WTC11 (cell line): ENCODE data around the gene LHX4. TPM values are rescaled to one million over a fixed set of nuclear protein-coding genes. Genes with fewer than 3 reads are reported as not detected.

Source experiments
- ATAC-seq: fragments of 200-7000 bp; cut with Tn5 transposase; 2 replicates; pipeline ENCODE4 v1.10.0; 2021; ENCODE audit warnings: mild to moderate bottlenecking, moderate library complexity
- CTCF ChIA-PET: fragments of 300-600 bp; sonication (Branson Sonifier 250); formaldehyde crosslinking; loops from one replicate; lab custom pipeline; 2021; ENCODE audit warnings: antibody characterized with exemption; lab: Charles Lee
- POLR2A ChIA-PET: fragments of 350-600 bp; sonication (Branson Sonifier 250); formaldehyde crosslinking; loops from one replicate; lab custom pipeline; 2021; ENCODE audit warnings: antibody characterized with exemption; lab: Charles Lee
- DNase-seq: peaks from one replicate; pipeline ENCODE4 v3.0.0; 2021; ENCODE audit warnings: low spot score
- H3K27ac Mint-ChIP-seq: 2 replicates; pipeline ENCODE4 v1.8.0; 2021; ENCODE audit warnings: mixed read lengths
- H3K27me3 Mint-ChIP-seq: 2 replicates; pipeline ENCODE4 v1.8.0; 2021; ENCODE audit warnings: low read depth, mild to moderate bottlenecking, moderate library complexity, mixed read lengths
- H3K36me3 Mint-ChIP-seq: 2 replicates; pipeline ENCODE4 v1.8.0; 2021; ENCODE audit warnings: mixed read lengths
- H3K4me1 Mint-ChIP-seq: 2 replicates; pipeline ENCODE4 v1.8.0; 2022; ENCODE audit warnings: mixed read lengths
- H3K4me3 Mint-ChIP-seq: 2 replicates; pipeline ENCODE4 v1.8.0; 2021; ENCODE audit warnings: mild to moderate bottlenecking, moderate library complexity, mixed read lengths
- H3K9me3 Mint-ChIP-seq: 2 replicates; pipeline ENCODE4 v1.8.0; 2021; ENCODE audit warnings: mixed read lengths
- ATF1 ChIP-seq: sonication (generic); formaldehyde crosslinking; IDR thresholded peaks from 2 replicates; pipeline ENCODE4 v1.8.1; 2023; ENCODE audit warnings: mild to moderate bottlenecking, moderate library complexity, missing genetic modification reagents
- CBFB ChIP-seq: sonication (generic); formaldehyde crosslinking; IDR thresholded peaks from 2 replicates; pipeline ENCODE4 v1.8.1; 2022; ENCODE audit warnings: mild to moderate bottlenecking, low read depth, missing genetic modification reagents
- CREB1 ChIP-seq: sonication (generic); formaldehyde crosslinking; IDR thresholded peaks from 2 replicates; pipeline ENCODE4 v1.8.0; 2023; ENCODE audit warnings: mild to moderate bottlenecking, missing genetic modification reagents
- ETV6 ChIP-seq: sonication (generic); formaldehyde crosslinking; IDR thresholded peaks from 2 replicates; pipeline ENCODE4 v1.8.1; 2022; ENCODE audit warnings: mild to moderate bottlenecking, missing genetic modification reagents
- GRHL2 ChIP-seq: fragments of 250-450 bp; sonication (Bioruptor Pico); IDR thresholded peaks from 2 replicates; pipeline ENCODE4 v1.8.0; 2022; ENCODE audit warnings: mild to moderate bottlenecking, moderate library complexity; ENCODE audit not compliant: insufficient replicate concordance, severe bottlenecking
- IRF2 ChIP-seq: sonication (generic); formaldehyde crosslinking; IDR thresholded peaks from 2 replicates; pipeline ENCODE4 v1.8.0; 2022; ENCODE audit warnings: low read depth, missing genetic modification reagents, borderline replicate concordance
- NR2C2 ChIP-seq: sonication (generic); formaldehyde crosslinking; IDR thresholded peaks from 2 replicates; pipeline ENCODE4 v1.8.0; 2022; ENCODE audit warnings: mild to moderate bottlenecking, missing genetic modification reagents
- OVOL2 ChIP-seq: fragments of 250-450 bp; sonication (Bioruptor Pico); IDR thresholded peaks from 2 replicates; pipeline ENCODE4 v1.9.0; 2021; ENCODE audit warnings: mild to moderate bottlenecking, borderline replicate concordance
- SOX15 ChIP-seq: fragments of 250-450 bp; sonication (Bioruptor Pico); IDR thresholded peaks from 2 replicates; pipeline ENCODE4 v1.9.0; 2021; ENCODE audit warnings: mild to moderate bottlenecking
- TCF7 ChIP-seq: sonication (generic); formaldehyde crosslinking; IDR thresholded peaks from 2 replicates; pipeline ENCODE4 v1.8.0; 2022; ENCODE audit warnings: mild to moderate bottlenecking, low read depth, missing genetic modification reagents, moderate library complexity
- TEAD1 ChIP-seq: sonication (generic); formaldehyde crosslinking; IDR thresholded peaks from 2 replicates; pipeline ENCODE4 v1.8.0; 2022; ENCODE audit warnings: mild to moderate bottlenecking, missing genetic modification reagents
- TEAD4 ChIP-seq: sonication (generic); formaldehyde crosslinking; IDR thresholded peaks from 2 replicates; pipeline ENCODE4 v1.8.0; 2022; ENCODE audit warnings: mild to moderate bottlenecking, missing genetic modification reagents
- TP53 ChIP-seq: sonication (generic); formaldehyde crosslinking; IDR thresholded peaks from 2 replicates; pipeline ENCODE4 v1.8.1; 2023; ENCODE audit warnings: mild to moderate bottlenecking, missing genetic modification reagents
- ZNF396 ChIP-seq: fragments of 250-450 bp; sonication (Bioruptor Pico); IDR thresholded peaks from 2 replicates; pipeline ENCODE4 v1.8.0; 2021; ENCODE audit warnings: mild to moderate bottlenecking, moderate library complexity, borderline replicate concordance
- ZNF416 ChIP-seq: fragments of 250-450 bp; sonication (Bioruptor Pico); IDR thresholded peaks from 2 replicates; pipeline ENCODE4 v1.9.0; 2021; ENCODE audit warnings: mild to moderate bottlenecking, inconsistent platforms
- ZNF671 ChIP-seq: fragments of 250-450 bp; sonication (Bioruptor Pico); IDR thresholded peaks from 2 replicates; pipeline ENCODE4 v1.8.0; 2021; ENCODE audit warnings: mild to moderate bottlenecking
- total RNA-seq: library from RNA; stranded (reverse); gene quantifications from 3 replicates; pipeline ENCODE4 v1.2.3, GENCODE V29; 2021
- TF ChIP-seq, protein P1 (sequence below): sonication (generic); formaldehyde crosslinking; IDR thresholded peaks from 2 replicates; pipeline ENCODE4 v1.8.0; 2022; ENCODE audit warnings: mild to moderate bottlenecking, missing genetic modification reagents
- TF ChIP-seq, protein P2 (sequence below): sonication (generic); formaldehyde crosslinking; IDR thresholded peaks from 2 replicates; pipeline ENCODE4 v1.8.0; 2022; ENCODE audit warnings: missing genetic modification reagents
- TF ChIP-seq, protein P3 (sequence below): fragments of 200-600 bp; IDR thresholded peaks from 2 replicates; pipeline ENCODE4 v1.8.0; 2022; ENCODE audit warnings: antibody characterized with exemption
- TF ChIP-seq, protein P4 (sequence below): fragments of 250-450 bp; sonication (Bioruptor Pico); IDR thresholded peaks from 2 replicates; pipeline ENCODE4 v1.8.0; 2021; ENCODE audit warnings: mild to moderate bottlenecking

Gene LHX4
- total RNA-seq, 1 experiment from 2014 or later: 19.2 TPM

DNA sequence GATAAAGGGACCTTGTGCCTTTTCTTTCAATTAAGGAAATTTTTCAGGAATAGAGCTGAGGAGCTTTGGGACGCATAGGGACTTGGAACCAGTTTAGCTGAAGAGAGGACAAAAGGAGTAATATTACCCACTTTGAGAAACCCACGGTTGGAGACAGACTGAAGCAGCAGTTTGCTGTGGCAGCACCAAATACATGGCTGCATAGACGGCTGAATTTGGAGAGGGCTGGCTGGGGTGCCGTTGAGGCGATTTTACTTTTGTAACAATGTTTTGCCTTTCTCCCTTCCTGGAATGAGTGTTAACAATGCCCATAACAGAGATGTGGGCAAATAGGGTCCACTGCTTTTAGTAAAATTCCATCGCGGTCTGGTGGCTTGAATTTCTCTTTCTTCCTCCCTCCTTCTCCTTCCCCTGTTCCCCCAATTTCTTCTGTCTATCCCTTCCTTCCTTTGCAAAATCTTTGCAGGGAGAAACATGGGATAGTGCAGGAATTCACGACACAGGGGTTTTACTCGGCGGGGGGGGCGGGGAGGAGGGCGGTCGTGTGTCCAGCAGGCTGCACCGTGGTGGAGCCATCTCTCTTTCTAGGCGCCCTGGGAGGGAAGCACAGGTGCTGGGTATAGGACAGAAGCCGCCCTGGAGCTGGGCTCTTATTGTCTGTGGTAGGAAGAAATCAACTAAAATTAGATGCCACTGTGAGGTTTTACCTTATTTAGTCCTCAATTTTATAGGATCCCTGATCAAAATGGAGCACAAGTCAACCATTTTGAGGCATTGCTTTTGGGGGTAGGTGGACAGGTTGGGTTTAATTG lies 6.8 kb downstream of the LHX4 start:
- DNase-seq: no peak
- no peak for ATAC-seq
- Mint-ChIP-seq H3K4me1 (peaks cover 87% of the 10 kb centered on the region), H3K27me3 (peaks cover 64% of the 10 kb centered on the region), H3K4me3 (peak overlapping the region; percentile 82)
- TF ChIP-seq IRF2 (CRISPR knock-in tag) (no peak), TEAD4 (CRISPR knock-in tag) (no peak)
- TF ChIP-seq, protein P1, sequence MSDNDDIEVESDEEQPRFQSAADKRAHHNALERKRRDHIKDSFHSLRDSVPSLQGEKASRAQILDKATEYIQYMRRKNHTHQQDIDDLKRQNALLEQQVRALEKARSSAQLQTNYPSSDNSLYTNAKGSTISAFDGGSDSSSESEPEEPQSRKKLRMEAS (CRISPR knock-in tag): 0 out of 2 replicates have a peak, but pooled peaks have one; percentile 14
- TF ChIP-seq, protein P2, sequence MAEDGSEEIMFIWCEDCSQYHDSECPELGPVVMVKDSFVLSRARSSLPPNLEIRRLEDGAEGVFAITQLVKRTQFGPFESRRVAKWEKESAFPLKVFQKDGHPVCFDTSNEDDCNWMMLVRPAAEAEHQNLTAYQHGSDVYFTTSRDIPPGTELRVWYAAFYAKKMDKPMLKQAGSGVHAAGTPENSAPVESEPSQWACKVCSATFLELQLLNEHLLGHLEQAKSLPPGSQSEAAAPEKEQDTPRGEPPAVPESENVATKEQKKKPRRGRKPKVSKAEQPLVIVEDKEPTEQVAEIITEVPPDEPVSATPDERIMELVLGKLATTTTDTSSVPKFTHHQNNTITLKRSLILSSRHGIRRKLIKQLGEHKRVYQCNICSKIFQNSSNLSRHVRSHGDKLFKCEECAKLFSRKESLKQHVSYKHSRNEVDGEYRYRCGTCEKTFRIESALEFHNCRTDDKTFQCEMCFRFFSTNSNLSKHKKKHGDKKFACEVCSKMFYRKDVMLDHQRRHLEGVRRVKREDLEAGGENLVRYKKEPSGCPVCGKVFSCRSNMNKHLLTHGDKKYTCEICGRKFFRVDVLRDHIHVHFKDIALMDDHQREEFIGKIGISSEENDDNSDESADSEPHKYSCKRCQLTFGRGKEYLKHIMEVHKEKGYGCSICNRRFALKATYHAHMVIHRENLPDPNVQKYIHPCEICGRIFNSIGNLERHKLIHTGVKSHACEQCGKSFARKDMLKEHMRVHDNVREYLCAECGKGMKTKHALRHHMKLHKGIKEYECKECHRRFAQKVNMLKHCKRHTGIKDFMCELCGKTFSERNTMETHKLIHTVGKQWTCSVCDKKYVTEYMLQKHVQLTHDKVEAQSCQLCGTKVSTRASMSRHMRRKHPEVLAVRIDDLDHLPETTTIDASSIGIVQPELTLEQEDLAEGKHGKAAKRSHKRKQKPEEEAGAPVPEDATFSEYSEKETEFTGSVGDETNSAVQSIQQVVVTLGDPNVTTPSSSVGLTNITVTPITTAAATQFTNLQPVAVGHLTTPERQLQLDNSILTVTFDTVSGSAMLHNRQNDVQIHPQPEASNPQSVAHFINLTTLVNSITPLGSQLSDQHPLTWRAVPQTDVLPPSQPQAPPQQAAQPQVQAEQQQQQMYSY (CRISPR knock-in tag): peak; percentile 10; the same call in 1 of the 2 replicates
- TF ChIP-seq, all 79 proteins: peak for 2
- ChIA-PET CTCF (interaction anchor here (1.4 kb wide), 1 partner anchor 12 kb away, joined by 4 read pairs; no protein-coding TSS in a partner anchor), POLR2A (no interaction called here)
- H3K9me3 Mint-ChIP-seq: no peaks in the 10 kb centered on the region
- no peaks in the 10 kb centered on the region for H3K36me3 Mint-ChIP-seq
- peak overlapping the region; percentile 76 for H3K27ac Mint-ChIP-seq

DNA sequence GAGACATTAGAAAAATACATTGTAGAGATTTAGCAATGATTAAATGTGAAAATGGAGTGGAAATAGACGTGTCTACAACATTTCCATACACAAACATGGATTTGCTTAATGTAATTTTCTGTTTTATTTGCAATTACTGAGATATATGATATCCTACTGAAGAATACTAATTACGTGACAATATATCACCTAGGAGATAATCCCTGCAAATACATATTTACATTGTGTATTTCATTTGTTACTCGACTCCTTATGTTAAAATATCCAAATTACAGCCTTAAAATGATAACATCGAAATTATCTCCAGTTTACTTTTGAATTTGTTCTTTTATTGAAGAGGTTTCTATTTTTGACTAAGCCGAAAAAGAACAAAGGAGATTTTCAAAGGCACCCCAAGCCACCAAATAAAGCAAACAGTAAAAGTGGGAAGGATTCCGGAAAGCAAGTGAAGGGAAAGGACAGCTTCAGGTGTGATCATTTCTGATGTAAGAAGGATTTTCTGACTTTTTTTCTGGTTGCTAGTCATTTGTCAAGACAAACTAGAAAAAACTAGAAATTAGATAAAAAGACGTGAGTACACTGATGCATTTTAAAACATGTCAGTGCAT lies 7.9 kb downstream of the LHX4 start:
- TF ChIP-seq NR2C2 (CRISPR knock-in tag) (no peak), ZNF671 (CRISPR knock-in tag) (no peak), ATF1 (no peak), SOX15 (no peak), IRF2 (CRISPR knock-in tag) (no peak), TCF7 (CRISPR knock-in tag) (no peak), ZNF396 (CRISPR knock-in tag) (no peak), CBFB (CRISPR knock-in tag) (no peak), TP53 (CRISPR knock-in tag) (no peak), GRHL2 (no peak), TEAD1 (CRISPR knock-in tag) (no peak), OVOL2 (CRISPR knock-in tag) (no peak)
- H3K27me3 Mint-ChIP-seq: peaks cover 53% of the 10 kb centered on the region
- no peaks in the 10 kb centered on the region for H3K36me3 Mint-ChIP-seq
- ChIA-PET CTCF (interaction anchor here (1.4 to 2.2 kb wide), 2 partner anchors 11 to 59 kb away, joined by 4 to 5 read pairs; no protein-coding TSS in a partner anchor), POLR2A (no interaction called here)
- peaks cover 87% of the 10 kb centered on the region for H3K4me1 Mint-ChIP-seq
- DNase-seq (no peak), ATAC-seq (no peak)
- peak overlapping the region; percentile 76 for H3K27ac Mint-ChIP-seq
- no peaks in the 10 kb centered on the region for H3K9me3 Mint-ChIP-seq
- peak overlapping the region; percentile 82 for H3K4me3 Mint-ChIP-seq

DNA sequence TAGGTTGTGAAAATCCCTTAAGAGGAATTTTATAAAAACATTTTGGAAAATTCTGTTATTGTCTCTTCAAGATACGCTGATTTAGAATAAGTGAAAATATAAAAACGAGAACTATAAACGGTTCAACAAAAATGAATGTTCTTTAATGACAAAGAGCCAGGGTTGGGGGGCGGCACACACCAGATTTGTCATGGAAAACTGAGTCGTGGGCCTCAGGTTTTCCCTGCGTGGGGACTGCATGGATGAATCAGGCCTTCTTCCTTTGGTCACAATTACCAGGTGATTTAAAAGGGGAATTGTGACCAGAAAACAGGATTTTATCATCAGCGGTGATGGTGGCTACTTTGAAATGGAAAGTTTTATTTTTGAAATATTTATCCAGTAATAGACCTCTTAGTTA lies 8.6 kb downstream of the LHX4 start:
- ATAC-seq (no peak), DNase-seq (no peak)
- CTCF ChIA-PET: interaction anchor here (1.2 to 2.2 kb wide), 6 partner anchors 10 to 59 kb away, joined by 4 to 10 read pairs (median 5); no protein-coding TSS in a partner anchor
- Mint-ChIP-seq H3K36me3 (no peaks in the 10 kb centered on the region), H3K4me1 (peaks cover 85% of the 10 kb centered on the region), H3K4me3 (peak overlapping the region; percentile 82), H3K9me3 (no peaks in the 10 kb centered on the region), H3K27ac (peak overlapping the region; percentile 87), H3K27me3 (peaks cover 46% of the 10 kb centered on the region)
- POLR2A ChIA-PET: no interaction called here
- TF ChIP-seq ETV6 (no peak), CREB1 (CRISPR knock-in tag) (no peak), TEAD1 (CRISPR knock-in tag) (no peak), CBFB (CRISPR knock-in tag) (no peak), ZNF416 (CRISPR knock-in tag) (no peak)
- TF ChIP-seq, protein P3, sequence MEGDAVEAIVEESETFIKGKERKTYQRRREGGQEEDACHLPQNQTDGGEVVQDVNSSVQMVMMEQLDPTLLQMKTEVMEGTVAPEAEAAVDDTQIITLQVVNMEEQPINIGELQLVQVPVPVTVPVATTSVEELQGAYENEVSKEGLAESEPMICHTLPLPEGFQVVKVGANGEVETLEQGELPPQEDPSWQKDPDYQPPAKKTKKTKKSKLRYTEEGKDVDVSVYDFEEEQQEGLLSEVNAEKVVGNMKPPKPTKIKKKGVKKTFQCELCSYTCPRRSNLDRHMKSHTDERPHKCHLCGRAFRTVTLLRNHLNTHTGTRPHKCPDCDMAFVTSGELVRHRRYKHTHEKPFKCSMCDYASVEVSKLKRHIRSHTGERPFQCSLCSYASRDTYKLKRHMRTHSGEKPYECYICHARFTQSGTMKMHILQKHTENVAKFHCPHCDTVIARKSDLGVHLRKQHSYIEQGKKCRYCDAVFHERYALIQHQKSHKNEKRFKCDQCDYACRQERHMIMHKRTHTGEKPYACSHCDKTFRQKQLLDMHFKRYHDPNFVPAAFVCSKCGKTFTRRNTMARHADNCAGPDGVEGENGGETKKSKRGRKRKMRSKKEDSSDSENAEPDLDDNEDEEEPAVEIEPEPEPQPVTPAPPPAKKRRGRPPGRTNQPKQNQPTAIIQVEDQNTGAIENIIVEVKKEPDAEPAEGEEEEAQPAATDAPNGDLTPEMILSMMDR: no peak
- TF ChIP-seq, protein P4, sequence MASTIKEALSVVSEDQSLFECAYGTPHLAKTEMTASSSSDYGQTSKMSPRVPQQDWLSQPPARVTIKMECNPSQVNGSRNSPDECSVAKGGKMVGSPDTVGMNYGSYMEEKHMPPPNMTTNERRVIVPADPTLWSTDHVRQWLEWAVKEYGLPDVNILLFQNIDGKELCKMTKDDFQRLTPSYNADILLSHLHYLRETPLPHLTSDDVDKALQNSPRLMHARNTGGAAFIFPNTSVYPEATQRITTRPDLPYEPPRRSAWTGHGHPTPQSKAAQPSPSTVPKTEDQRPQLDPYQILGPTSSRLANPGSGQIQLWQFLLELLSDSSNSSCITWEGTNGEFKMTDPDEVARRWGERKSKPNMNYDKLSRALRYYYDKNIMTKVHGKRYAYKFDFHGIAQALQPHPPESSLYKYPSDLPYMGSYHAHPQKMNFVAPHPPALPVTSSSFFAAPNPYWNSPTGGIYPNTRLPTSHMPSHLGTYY (CRISPR knock-in tag): no peak
- TF ChIP-seq, protein P2 (CRISPR knock-in tag): no peak
